ENCODE measurements around the gene CHAC1. TPM values are rescaled to one million over a fixed set of nuclear protein-coding genes. Genes with fewer than 3 reads are reported as not detected.

Gene CHAC1
- total and polyA plus RNA-seq, 4 donors, result 0.17 to 11.9 (median 11.6) TPM

DNA sequence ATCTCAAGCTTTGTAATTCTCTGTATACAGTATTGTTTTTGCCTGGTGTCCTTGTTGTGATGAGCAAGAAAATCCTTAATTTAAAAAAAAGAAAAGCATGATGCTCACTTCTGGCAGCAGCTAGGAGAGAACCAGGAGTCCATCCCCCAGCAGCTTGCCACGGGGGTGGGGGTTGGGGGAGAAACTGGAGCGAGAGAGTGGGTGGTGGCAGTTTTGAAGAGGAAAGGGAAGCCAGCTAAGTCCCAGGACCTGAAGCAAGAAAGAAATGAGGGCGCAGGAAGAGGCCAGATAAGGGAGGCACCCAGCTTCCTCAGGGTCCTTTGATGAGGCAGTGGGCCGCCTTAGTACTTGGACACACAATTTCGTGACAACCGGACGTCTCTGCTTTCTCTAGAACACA is 23.5 kb downstream of the CHAC1 start:
- no peak for ATAC-seq (ENCODE audit: insufficient read depth, low FRiP score)
- no peak overlapping the region for H3K4me3 ChIP-seq
- 56 to 65% methylated on average over 7 of the region's 7 CpGs for WGBS, 2 donors
- H3K27ac ChIP-seq (ENCODE audit: low read depth in 1 of 2, low read length in 1 of 2), result peak overlapping the region in 1 of 2 donors; percentile 27
- peaks cover 0 to 19% (median 0%) of the 10 kb centered on the region in 5 donors for H3K4me1 ChIP-seq (ENCODE audit: control insufficient read depth in 5 of 5, insufficient read depth in 5 of 5, low read length in 5 of 5)
- H3K9ac ChIP-seq (ENCODE audit: insufficient read depth in 1 of 2, low read length in 2 of 2), result no peak overlapping the region
- TF ChIP-seq, protein P1, sequence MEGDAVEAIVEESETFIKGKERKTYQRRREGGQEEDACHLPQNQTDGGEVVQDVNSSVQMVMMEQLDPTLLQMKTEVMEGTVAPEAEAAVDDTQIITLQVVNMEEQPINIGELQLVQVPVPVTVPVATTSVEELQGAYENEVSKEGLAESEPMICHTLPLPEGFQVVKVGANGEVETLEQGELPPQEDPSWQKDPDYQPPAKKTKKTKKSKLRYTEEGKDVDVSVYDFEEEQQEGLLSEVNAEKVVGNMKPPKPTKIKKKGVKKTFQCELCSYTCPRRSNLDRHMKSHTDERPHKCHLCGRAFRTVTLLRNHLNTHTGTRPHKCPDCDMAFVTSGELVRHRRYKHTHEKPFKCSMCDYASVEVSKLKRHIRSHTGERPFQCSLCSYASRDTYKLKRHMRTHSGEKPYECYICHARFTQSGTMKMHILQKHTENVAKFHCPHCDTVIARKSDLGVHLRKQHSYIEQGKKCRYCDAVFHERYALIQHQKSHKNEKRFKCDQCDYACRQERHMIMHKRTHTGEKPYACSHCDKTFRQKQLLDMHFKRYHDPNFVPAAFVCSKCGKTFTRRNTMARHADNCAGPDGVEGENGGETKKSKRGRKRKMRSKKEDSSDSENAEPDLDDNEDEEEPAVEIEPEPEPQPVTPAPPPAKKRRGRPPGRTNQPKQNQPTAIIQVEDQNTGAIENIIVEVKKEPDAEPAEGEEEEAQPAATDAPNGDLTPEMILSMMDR (IDR thresholded peaks at IDR 0.05; ENCODE audit: control extremely low read depth, extremely low read depth), result no peak
- no peaks in the 10 kb centered on the region for H3K27me3 ChIP-seq (ENCODE audit: control insufficient read depth in 3 of 3, insufficient read depth in 3 of 3, low read length in 2 of 3)
- DNase-seq, result no peak
- no peaks in the 10 kb centered on the region for H3K9me3 ChIP-seq (ENCODE audit: control insufficient read depth in 4 of 4, insufficient read depth in 3 of 4, low read length in 3 of 4)
- peaks cover 33 to 43% (median 40%) of the 10 kb centered on the region in 4 donors for H3K36me3 ChIP-seq (ENCODE audit: control insufficient read depth in 4 of 4, insufficient read depth in 4 of 4, low read length in 4 of 4)

DNA sequence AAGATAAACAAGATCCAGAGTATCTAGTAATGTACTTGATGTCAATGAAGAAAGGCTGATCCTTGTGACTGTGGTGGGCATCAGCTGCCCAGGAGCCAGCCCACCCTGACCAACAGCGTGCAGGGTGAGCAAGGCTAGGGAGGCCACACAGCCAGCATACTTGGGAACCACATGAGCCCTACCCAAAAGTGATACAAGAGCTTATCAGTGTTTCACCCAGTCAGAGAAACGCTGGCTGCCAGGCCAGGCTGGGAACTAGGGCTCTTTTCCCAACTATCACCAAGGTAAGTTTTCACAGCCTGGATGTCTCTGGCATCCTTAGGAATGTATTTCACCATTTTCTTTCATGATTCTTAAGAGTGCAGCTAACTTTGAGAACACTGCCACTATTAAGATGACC is 24.9 kb downstream of the CHAC1 start:
- WGBS, 2 donors, result 93 to 98% methylated on average over 2 of the region's 2 CpGs
- DNase-seq, result no peak

DNA sequence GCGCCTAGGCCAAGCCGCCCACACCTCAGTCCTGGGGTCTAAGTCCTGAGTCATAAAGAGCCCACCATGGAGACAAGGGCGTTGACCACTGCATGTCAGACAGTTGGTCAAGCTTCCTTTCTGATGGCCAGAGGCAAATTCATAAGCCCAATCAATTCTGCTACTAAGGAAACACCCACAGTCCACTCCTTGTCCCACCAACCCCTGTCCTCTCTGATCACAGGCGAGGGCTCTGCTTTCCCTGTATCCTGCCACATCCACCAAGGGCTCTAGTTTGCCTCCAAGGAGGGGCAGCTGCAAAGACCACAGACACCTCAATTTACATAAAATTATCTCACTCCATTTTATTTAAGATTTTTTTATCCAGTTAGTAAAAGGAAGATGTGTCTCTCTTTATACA is 25.3 kb downstream of the CHAC1 start:
- TF ChIP-seq, protein P1 (IDR thresholded peaks at IDR 0.05; ENCODE audit: control extremely low read depth, extremely low read depth), result no peak
- H3K36me3 ChIP-seq (ENCODE audit: control insufficient read depth in 4 of 4, insufficient read depth in 4 of 4, low read length in 4 of 4), result peaks cover 48 to 57% (median 53%) of the 10 kb centered on the region in 4 donors
- no peak overlapping the region for H3K27ac ChIP-seq (ENCODE audit: low read depth in 1 of 2, low read length in 1 of 2)
- H3K27me3 ChIP-seq (ENCODE audit: control insufficient read depth in 3 of 3, insufficient read depth in 3 of 3, low read length in 2 of 3), result no peaks in the 10 kb centered on the region
- WGBS, 2 donors, result 96 to 99% methylated on average over 4 of the region's 4 CpGs
- ATAC-seq (ENCODE audit: insufficient read depth, low FRiP score) (no peak), DNase-seq (no peak)
- H3K9me3 ChIP-seq (ENCODE audit: control insufficient read depth in 4 of 4, insufficient read depth in 3 of 4, low read length in 3 of 4), result no peaks in the 10 kb centered on the region
- H3K9ac ChIP-seq (ENCODE audit: insufficient read depth in 1 of 2, low read length in 2 of 2), result no peak overlapping the region
- H3K4me1 ChIP-seq (ENCODE audit: control insufficient read depth in 5 of 5, insufficient read depth in 5 of 5, low read length in 5 of 5), result peaks cover 0 to 14% (median 0%) of the 10 kb centered on the region in 5 donors
- no peak overlapping the region for H3K4me3 ChIP-seq

More for the DNA sequence above, 24.9 kb downstream of the CHAC1 start:
- no peak overlapping the region for H3K27ac ChIP-seq (ENCODE audit: low read depth in 1 of 2, low read length in 1 of 2)
- TF ChIP-seq, protein P1 (IDR thresholded peaks at IDR 0.05; ENCODE audit: control extremely low read depth, extremely low read depth), result no peak
- no peaks in the 10 kb centered on the region for H3K27me3 ChIP-seq (ENCODE audit: control insufficient read depth in 3 of 3, insufficient read depth in 3 of 3, low read length in 2 of 3)
- H3K9ac ChIP-seq (ENCODE audit: insufficient read depth in 1 of 2, low read length in 2 of 2), result no peak overlapping the region
- no peak overlapping the region for H3K4me3 ChIP-seq
- H3K36me3 ChIP-seq (ENCODE audit: control insufficient read depth in 4 of 4, insufficient read depth in 4 of 4, low read length in 4 of 4), result peaks cover 44 to 54% (median 50%) of the 10 kb centered on the region in 4 donors
- no peak for ATAC-seq (ENCODE audit: insufficient read depth, low FRiP score)
- H3K9me3 ChIP-seq (ENCODE audit: control insufficient read depth in 4 of 4, insufficient read depth in 3 of 4, low read length in 3 of 4), result no peaks in the 10 kb centered on the region
- H3K4me1 ChIP-seq (ENCODE audit: control insufficient read depth in 5 of 5, insufficient read depth in 5 of 5, low read length in 5 of 5), result peaks cover 0 to 14% (median 0%) of the 10 kb centered on the region in 5 donors

DNA sequence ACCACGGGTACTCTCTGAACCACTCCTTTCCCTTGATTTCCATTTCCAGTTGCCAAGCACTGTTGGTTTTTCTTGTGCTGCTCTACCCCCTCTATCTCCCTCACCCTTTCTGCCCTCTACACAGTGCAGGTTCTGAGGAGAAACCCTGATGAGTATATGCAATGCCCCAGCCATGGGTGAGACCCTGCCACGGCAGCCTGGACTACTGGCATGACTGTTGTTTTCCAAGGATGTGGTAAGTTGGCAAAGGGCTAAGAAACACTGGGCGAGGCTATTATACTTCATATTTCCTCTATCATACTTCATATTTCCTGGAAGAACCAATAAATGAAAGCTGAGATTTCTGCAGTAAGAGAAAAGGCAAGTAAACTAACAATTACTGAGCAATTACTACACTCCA is 27.9 kb downstream of the CHAC1 start:
- Histone ChIP-seq H3K4me3 (no peak overlapping the region), H3K27ac (ENCODE audit: low read depth in 1 of 2, low read length in 1 of 2) (peak overlapping the region in 1 of 2 donors; percentile 57)
- ATAC-seq (ENCODE audit: insufficient read depth, low FRiP score), result no peak

More for the DNA sequence above, 27.9 kb downstream of the CHAC1 start:
- TF ChIP-seq, protein P1 (IDR thresholded peaks at IDR 0.05; ENCODE audit: control extremely low read depth, extremely low read depth), result no peak
- no peak overlapping the region for H3K9ac ChIP-seq (ENCODE audit: insufficient read depth in 1 of 2, low read length in 2 of 2)
- H3K9me3 ChIP-seq (ENCODE audit: control insufficient read depth in 4 of 4, insufficient read depth in 3 of 4, low read length in 3 of 4), result no peaks in the 10 kb centered on the region
- H3K36me3 ChIP-seq (ENCODE audit: control insufficient read depth in 4 of 4, insufficient read depth in 4 of 4, low read length in 4 of 4), result peaks cover 62 to 69% (median 68%) of the 10 kb centered on the region in 4 donors
- H3K4me1 ChIP-seq (ENCODE audit: control insufficient read depth in 5 of 5, insufficient read depth in 5 of 5, low read length in 5 of 5), result peaks cover 0 to 9% (median 0%) of the 10 kb centered on the region in 5 donors
- H3K27me3 ChIP-seq (ENCODE audit: control insufficient read depth in 3 of 3, insufficient read depth in 3 of 3, low read length in 2 of 3), result no peaks in the 10 kb centered on the region
- no peak for DNase-seq
- 56 to 87% methylated on average over 3 of the region's 3 CpGs for WGBS, 2 donors
